ENCODE measurements around the gene NLRC5.

NLRC5 gene

GRCh38 chr16:57049678-57050077, 60.3 kb downstream of the NLRC5 start:
- H3K9me3 ChIP-seq (ENCODE audit: severe bottlenecking), result no peaks in the 10 kb centered on the region
- H3K27me3 ChIP-seq (ENCODE audit: insufficient read depth, low read depth, severe bottlenecking), result no peaks in the 10 kb centered on the region
- DNase-seq, result no peak
- H3K36me3 ChIP-seq, result no peaks in the 10 kb centered on the region
- H3K4me3 ChIP-seq (ENCODE audit: low read depth, low read length), result no peak overlapping the region
- H3K27ac ChIP-seq, result no peak overlapping the region
- no peak for TF ChIP-seq CTCF (IDR thresholded peaks at IDR 0.05; ENCODE audit: low read depth, low read length)

DNA sequence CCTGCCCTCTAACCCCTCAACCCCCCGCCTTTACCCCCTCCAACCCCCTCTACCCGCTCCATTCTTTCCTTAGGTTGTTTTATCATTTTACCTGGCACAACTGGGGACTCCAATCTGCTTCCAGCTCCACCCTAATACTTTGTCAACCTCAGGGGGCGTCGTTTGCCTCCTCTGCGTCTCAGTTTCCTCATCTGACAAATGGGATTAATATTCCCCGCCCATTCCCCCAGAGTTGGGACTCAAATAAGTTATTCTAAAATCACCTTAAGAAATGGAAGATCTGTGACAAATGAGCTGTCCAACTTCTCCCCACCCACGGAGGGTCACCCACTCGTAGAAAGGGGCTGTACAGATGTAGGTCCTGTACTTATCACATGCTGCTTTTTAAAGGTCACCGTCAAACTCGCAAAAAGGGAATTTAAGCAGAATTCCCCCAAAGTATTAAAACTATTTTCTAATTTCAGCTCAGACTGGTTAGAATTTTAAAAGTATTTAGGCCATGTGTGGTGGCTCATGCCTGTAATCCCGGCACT, 62.4 kb downstream of the NLRC5 start:
- no peak for TF ChIP-seq CTCF (IDR thresholded peaks at IDR 0.05; ENCODE audit: low read depth, low read length)
- Histone ChIP-seq H3K9me3 (ENCODE audit: severe bottlenecking) (no peaks in the 10 kb centered on the region), H3K36me3 (no peaks in the 10 kb centered on the region), H3K27ac (no peak overlapping the region), H3K4me3 (ENCODE audit: low read depth, low read length) (no peak overlapping the region), H3K27me3 (ENCODE audit: insufficient read depth, low read depth, severe bottlenecking) (no peaks in the 10 kb centered on the region)
- DNase-seq, result no peak

DNA sequence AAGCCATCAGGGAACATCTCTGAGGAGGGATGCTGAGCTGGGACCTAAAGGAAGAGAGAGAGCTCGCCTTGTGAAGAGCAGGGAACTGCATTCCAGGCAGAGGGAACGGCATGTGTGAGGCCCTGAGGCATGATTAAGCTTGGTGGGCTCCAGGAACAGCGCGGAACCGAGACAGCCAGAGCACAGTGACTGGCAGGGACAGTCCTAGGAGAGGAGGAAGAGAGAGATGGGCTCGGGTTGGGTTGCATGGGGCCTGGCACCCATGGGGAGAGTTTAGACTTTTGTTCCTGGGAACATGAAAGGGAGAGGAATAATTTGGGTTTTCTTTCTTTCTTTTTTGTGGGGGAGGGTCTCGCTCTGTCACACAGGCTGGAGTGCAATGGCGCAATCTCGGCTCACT, 63.8 kb downstream of the NLRC5 start:
- Histone ChIP-seq H3K9me3 (ENCODE audit: severe bottlenecking) (no peaks in the 10 kb centered on the region), H3K4me3 (ENCODE audit: low read depth, low read length) (no peak overlapping the region), H3K27ac (no peak overlapping the region), H3K27me3 (ENCODE audit: insufficient read depth, low read depth, severe bottlenecking) (no peaks in the 10 kb centered on the region), H3K36me3 (no peaks in the 10 kb centered on the region)
- no peak for DNase-seq
- TF ChIP-seq CTCF (IDR thresholded peaks at IDR 0.05; ENCODE audit: low read depth, low read length), result no peak

DNA sequence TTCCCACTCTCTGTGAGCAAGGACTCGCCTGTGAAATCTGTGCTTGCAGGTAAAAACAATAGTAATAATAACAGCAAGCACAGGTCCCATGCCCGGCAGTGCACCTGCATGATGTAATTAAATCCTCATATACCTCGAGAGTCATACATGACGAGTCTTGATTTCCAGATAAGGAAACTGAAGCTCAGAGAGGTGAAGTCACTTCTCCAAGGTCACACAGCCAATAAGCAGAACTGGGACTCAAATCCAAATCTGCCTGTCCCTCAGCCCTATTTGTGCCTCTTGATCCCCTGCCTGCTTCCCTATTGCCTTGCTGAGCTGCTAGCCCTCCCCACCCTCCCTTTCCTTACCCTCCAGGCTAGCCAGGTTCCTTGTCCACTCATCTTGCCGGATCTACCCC, 65.0 kb downstream of the NLRC5 start:
- Histone ChIP-seq H3K36me3 (no peaks in the 10 kb centered on the region), H3K27ac (no peak overlapping the region), H3K9me3 (ENCODE audit: severe bottlenecking) (no peaks in the 10 kb centered on the region), H3K27me3 (ENCODE audit: insufficient read depth, low read depth, severe bottlenecking) (no peaks in the 10 kb centered on the region), H3K4me3 (ENCODE audit: low read depth, low read length) (no peak overlapping the region)
- DNase-seq, result no peak
- no peak for TF ChIP-seq CTCF (IDR thresholded peaks at IDR 0.05; ENCODE audit: low read depth, low read length)

GRCh38 chr16:57054771-57055170, 65.4 kb downstream of the NLRC5 start:
- DNase-seq, result no peak
- no peak for TF ChIP-seq CTCF (IDR thresholded peaks at IDR 0.05; ENCODE audit: low read depth, low read length)
- H3K36me3 ChIP-seq, result no peaks in the 10 kb centered on the region
- H3K9me3 ChIP-seq (ENCODE audit: severe bottlenecking), result no peaks in the 10 kb centered on the region
- no peak overlapping the region for H3K4me3 ChIP-seq (ENCODE audit: low read depth, low read length)
- H3K27ac ChIP-seq, result no peak overlapping the region
- no peaks in the 10 kb centered on the region for H3K27me3 ChIP-seq (ENCODE audit: insufficient read depth, low read depth, severe bottlenecking)

DNA sequence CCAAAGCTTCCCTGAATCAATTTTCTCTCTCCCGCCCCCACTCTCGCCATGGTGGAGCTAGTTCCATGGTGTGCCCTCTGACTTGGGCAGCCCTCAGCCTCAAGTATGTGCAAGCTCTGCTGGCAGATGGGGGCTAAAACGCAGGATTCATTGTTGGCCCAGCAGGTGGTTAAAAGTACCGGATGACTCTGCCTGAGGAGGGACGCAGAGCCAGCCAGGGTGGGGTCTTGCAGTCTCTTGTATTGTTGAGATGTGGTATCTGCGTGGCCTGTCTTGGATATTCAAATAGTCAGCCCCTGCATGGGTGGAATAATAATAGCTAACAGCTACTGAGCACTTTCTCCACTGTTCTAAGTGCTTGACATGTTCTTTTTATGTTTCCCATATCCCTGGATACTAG, 66.3 kb downstream of the NLRC5 start:
- H3K4me3 ChIP-seq (ENCODE audit: low read depth, low read length), result no peak overlapping the region
- no peak for TF ChIP-seq CTCF (IDR thresholded peaks at IDR 0.05; ENCODE audit: low read depth, low read length)
- no peaks in the 10 kb centered on the region for H3K9me3 ChIP-seq (ENCODE audit: severe bottlenecking)
- H3K27me3 ChIP-seq (ENCODE audit: insufficient read depth, low read depth, severe bottlenecking), result no peaks in the 10 kb centered on the region
- no peak for DNase-seq
- H3K27ac ChIP-seq, result no peak overlapping the region
- no peaks in the 10 kb centered on the region for H3K36me3 ChIP-seq

All from WERI-Rb-1 (cell line).